ENCODE measurements around the gene NELL2. TPM values are rescaled to one million over a fixed set of nuclear protein-coding genes. Genes with fewer than 3 reads are reported as not detected.
A peak's percentile ranks its signal among the peaks of the same experiment; 100 is the strongest.
"Not testable (repeated sequence)": the region's sequence is repeated elsewhere in the genome, so short reads cannot be mapped to it uniquely, and the experiment has no call there.

NELL2 gene
- polyA plus RNA-seq (ENCODE audit: insufficient read length in 12 of 12) = 10 to 100 TPM in 1 of 12 donors, 1 to 10 TPM in 8, under 1 TPM in 2, not detected in 1; 0.82 to 20.8 (median 1.8) TPM
- long read RNA-seq, donor 1, transcript NELL2-206 (2 exons, 827 nt) = major isoform, 5 of 23 reads
- long read RNA-seq, donor 1, partial matches to known transcripts = 14 of 23 reads
- long read RNA-seq, donor 1, other reads (novel, unspliced or antisense) = 0 of 23 reads
- long read RNA-seq, donor 2 = 0 reads
- long read RNA-seq, donor 3 = 0 reads
- long read RNA-seq, donor 4 = 0 reads
- long read RNA-seq, donor 5 = 0 reads
- long read RNA-seq, donor 6 = 0 reads
- long read RNA-seq, donor 7 = 0 reads
- long read RNA-seq, donor 8 = 0 reads
- long read RNA-seq, donor 9 = 0 reads
- long read RNA-seq, donor 10 = 0 reads
- long read RNA-seq, donor 11 = 0 reads

DNA sequence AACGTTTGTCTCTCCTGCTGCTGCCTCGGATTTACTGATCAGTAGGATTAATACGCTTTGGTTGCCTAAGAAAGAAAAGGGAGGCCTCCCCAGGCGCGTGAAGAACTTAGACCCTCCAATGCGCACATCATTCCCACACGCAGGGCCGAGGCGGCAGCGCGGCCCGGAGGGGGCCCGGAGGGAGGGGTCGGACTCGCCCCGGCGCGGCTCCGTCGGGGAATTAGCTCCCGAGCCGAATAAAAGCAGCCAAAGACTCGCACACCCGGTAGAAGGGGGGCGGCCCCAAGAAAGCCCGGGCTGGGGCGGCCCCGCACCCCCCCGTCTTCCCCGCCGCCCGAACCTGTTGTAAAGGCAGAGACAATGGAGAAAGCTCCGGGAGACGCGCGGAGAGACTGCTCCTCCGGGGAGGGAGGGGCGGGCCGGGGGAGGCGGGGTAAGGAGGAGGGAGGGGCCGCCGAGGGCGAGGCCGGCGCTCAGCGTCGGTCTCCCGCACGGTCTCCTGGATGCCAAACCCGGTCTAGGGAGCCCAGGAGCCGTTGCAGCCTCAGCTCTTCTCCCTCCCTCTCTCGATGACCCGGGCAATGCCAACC is at the start of gene NELL2:
TSS of gene NELL2 (minus strand) at position 362 of the 590 bp plus-strand sequence. CDS start 446 bp downstream, outside the sequence.
- peak; percentile 15 for DNase-seq

DNA sequence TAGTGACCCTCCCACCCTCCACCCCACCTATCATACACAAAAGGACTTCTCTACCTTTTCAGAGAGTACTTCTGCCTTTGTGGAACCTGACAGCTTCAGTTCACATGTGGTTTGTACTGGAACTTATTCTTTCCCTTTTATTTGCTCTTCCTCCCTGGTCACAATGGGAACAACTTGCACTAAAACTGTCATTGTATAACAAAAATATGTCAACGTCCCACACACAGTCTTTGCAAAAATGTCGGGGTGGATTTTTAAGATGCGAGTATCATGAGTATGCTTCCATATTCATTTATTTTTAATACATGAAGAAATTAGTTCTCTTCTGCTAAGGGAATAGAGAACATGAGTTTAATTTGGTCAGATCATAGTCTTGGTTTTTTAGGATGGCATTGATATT is 45.6 kb upstream of the NELL2 start:
- DNase-seq = no peak

DNA sequence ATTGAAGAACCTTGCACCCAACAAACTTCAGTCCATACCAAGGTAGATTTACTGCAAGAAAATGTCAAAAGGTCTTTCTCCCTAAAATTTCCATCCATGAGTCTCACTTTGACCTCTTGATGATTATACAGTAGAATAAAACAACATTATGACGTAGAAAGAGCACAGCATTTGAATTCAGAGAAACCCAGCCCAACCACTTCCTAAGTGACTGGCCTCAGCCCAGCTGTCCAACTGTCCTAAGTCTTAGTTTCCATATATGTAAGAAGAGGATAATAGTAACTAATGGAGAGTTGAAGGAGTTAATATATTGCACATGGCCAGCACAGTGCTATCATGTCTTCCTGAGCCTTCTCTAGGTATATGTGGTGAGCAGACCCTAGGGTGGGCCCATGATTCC is 41.0 kb upstream of the NELL2 start:
- no peak for DNase-seq

DNA sequence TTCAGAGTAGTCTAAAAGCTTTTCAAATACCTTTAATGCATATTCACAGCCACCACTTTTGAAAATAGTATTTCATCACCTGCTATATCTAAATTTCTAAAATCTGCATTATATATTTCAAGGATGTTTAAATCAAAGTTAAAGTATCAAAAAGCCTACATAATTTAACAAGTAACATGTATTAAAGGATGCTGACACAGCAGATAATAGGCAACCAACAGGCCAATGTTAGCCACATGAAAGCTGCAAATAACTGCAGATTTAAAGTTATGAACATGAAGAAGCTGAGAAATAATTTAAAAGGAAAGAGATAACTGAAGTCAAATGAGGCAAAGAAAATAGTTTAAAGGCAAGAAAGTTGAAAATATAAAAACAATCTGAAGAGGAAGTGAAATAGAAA is 39.8 kb upstream of the NELL2 start:
- no peak for DNase-seq

DNA sequence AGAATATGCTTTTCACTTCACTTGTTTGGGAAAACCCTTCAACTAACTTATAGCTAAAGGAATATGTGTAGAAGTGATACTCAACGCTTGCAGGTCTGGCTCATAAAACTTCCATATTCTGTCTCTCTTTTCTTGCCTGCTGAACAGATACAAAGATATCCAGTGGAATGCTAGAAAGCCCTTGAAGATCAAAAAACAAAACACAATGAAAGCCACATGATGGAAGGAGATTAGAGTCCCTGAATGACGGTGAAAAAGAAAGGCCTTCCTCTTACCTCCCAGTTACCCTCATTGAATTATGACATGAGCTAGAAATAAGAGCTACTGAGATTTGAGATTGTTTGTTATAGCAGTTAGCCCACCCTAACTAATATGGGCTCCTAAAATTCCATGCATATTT is 28.2 kb upstream of the NELL2 start:
- DNase-seq = no peak

DNA sequence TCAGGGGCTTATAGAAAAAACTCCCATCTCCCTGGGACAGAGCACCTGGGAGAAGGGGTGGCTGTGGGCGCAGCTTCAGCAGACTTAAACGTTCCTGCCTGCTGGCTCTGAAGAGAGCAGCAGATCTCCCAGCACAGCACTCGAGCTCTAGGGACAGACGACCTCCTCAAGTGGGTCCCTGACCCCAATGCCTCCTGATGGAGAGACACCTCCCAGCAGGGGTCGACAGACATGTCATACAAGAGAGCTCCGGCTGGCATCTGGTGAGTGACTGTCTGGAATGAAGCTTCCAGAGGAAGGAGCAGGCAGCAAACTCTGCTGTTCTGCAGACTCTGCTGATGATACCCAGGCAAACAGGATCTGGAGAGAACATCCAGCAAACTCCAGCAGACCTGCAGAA is 22.0 kb upstream of the NELL2 start:
- not testable (repeated sequence) for DNase-seq

DNA sequence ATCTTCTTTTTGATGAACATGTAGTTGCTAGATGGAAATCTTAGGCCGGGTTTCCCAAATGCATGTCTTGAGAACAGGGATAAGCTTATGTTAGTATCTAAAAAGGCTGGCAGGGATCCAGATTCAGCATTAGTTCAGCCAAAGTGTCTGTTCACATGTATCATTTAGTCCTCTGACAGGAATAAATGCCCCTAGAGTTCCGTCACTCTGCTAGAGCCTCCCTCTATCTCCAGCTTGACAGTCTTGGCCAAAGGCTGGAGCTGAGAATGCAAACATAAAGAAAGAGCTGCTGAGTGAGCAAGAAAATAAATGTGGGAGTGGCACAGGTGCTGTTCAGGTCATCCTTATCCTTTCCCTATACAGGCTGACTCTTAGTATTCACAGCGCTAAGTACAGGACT is 13.8 kb upstream of the NELL2 start:
- DNase-seq = no peak

DNA sequence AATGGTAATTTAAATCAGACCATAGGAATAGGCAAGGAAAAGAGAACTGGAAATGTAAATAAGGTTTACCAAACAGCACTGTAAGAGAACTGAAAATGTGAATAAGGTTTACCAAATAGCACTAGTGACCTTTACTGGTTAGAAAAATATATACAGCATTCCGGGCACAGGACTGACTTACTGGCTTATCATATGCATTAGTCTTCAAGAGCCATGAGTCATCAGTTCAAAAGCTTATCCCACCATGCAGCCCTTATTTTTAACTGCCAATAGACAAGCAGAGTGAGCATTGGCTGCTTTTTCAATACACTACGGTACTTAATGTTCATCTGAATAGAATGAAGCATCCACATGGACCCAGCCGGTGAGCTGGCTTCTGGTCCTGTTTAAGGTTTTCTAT is 13.0 kb upstream of the NELL2 start:
- no peak for DNase-seq

DNA sequence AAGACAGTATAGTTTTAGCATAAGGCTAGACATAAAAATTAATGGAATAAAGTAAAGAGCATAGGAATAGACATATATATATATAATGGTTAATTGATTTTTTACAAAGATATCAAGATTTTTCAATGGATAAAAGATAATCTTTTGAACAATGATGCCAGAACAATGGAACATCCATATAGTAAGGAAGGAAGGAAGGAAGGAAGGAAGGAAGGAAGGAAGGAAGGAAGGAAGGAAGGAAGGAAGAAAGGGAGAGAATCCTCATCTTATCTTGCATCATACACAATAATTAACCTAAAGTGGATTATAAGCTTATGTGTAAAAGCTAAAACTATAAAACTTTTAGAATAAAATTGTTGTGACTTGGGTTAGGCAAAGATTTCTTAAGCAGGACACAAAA is 9.8 kb upstream of the NELL2 start:
- no peak for DNase-seq

DNA sequence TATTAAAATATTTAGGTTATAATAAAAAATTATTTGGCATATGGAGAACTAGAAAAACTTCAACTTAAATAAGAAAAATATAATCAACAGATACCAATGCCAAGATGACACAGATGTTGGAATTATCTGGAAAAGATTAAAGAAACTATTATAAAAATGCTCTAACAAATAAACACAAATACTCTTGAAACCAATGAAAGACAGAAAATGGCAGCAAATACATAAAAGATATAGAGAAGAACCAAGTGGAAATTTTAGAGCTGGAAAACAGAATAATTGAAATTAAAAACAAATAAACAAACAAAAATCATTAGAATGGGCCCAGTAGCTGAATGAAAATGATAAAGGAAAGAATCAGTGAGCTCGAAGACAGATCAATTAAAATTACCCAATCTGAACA is 5.1 kb upstream of the NELL2 start:
- no peak for DNase-seq

DNA sequence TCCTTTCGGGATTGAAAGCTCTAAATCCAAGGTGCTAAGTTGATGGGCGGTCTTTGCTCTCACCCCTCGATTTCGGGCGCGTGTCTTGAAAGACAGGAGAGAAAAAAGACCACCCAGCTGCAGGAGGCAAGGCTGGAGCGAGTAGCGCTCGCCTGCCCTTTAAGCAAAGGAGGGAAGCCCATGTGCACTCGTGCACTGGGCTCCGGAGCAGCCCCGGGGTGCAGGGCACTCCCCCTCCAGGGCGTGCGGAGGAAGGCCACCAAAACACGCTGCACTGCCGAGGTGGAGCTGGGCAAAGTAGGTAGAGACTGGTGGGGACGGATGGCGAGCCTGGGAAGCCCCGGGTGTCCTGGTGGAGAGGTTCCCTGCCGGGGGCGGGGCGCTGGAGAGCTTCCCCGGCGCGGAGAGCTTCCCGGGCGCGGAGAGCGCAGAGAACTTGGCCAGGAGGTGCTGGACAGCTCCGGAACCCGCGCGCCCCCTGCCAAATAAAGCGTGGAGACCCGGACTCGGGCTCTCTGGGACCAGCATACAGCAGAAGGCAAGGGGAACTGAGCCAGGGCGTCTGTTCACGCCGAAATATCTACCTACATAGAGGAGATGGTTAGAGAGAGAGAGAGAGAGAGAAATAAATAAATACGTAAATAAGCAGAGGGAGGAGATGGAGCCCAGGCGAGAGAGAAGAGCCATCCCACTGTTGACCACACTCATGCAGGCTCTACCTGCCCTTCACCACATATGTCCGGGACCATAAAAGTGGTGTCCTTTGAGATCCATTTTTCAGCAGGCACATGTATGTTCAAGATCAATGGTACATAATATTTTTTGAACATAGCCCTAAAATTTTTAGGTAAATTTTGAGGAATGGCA is 662 bp upstream of the NELL2 start:
- peak; percentile 35 for DNase-seq

DNA sequence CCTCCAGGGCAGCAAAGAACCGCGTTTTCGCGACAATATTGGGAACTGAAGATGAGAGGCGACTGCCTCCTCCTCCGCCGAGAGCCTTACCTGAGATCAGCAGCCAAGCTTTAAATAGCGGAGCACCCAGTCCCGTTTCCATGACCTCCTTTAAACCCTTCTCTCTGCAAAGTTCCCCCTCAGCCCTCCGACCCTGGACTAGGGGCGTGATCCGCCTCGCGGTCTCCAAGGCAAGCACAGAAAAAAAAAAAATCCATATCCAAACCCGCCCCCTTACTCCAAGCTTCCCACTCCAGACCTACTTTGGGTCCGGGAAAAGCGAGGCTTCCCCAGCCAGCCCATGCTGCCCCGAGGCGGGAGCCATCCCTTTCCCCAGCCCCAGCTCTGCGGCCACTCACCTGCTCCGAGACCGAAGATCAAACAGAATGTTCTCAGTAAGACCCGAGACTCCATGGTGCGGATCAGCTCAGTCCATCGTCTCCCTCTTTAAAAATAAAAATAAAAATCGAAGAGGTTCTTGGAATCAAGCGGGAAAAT is 630 bp downstream of the NELL2 start:
- DNase-seq = peak; percentile 1

DNA sequence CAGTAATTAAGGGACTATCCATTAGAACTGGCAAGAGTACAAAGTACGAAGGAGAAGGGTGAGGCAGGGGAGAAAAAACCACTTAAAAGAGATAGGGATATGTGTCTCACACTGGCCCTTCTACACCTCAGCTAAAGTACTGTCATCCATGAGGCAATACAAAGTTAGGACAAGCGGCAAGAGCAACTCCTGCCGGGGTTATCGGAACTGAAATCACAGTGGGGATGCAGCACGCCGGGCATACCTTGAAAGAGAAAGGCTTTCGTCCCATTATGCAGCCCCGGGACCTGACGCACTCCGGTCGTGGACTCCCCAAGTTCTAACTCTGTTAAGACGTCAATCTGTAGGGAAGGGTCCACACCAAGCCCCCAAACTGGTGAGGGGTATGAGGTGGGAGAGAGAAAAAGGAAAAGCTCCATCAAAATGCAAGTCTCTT is 1.1 kb downstream of the NELL2 start:
- peak; percentile 1 for DNase-seq

DNA sequence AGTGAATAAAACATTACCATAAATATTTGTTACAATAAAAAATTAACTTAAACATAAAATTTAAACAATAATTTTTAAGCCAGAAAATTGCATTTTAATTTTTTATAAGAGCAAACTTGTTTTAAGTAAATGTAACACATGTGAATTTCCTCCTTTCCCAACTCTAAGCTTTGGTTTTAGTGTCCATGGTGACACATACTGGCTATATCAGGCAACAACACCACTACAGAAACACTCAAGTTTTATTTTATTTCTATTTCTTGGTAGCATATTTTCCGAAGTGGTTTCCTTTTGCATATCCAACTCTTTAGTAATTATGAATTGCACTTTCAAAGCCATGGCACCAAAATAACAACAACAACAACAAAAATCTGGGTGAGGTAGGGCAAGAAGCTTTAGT is 2.2 kb downstream of the NELL2 start:
- peak; percentile 8 for DNase-seq

DNA sequence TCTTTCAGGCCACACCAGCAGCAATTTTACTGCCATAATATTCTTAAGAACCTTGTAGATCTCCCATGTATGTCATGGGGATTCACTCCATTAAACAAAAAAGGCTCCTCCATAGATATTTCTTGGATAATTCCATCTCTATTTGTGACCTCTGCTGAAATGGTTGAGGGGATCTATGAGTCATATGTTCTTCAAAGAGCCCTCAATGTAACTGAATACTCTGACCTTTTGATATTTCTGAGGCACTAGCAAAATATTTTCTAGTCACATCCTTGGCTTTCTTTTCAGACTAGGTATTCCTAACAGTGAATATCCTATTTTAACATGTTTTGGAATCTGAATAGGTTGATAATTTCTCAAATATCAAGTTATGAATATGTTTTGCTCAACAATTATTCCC is 6.6 kb downstream of the NELL2 start:
- no peak for DNase-seq

DNA sequence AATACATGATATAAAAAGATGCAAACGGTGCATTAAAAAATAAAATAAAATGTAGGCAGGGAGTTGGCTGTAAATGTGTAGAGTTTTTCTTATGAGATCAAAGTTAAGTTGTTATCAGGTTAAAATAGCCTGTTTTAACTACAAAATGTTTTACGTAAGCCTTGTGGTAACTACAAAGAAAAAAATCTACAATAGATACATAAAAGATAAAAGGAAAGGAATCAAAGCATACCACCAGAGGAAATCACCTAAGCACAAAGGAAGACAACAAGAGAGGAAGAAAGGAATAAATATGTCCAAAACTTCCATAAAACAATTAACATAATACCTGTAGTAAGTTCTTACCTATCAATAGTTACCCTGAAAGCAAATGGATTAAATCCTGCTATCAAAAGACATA is 12.2 kb downstream of the NELL2 start:
- no peak for DNase-seq

DNA sequence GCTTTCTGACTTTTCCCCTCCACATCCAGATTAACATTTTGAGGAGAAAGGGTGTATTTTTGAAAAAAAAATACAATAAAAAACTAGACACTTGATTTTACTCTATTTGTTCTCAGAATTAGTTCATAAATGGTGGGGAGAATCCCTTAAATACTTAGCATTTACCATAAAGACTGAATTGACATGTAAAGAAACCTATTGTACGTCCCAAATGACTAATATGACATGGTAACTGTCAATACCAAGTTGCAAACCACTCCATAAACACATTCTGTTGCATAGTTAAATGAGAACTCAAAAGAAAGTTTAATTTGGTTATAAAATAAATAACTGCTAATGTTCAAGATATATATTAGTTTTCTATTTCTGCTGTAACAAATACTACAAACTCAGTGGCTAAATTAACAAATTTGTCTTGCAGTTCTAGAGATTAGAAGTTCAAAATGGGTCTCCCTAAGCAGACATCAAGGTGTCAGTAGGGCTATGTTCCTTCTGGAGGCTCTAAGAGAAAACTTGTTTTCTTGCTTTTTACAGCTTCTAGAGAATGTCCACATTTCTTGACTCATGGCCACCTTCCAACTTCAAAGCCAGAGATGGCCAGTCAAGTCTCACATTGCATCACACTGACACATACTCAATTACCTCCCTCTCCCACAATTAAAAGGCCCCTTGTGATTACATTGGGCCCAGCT is 16.0 kb downstream of the NELL2 start:
- DNase-seq = no peak

DNA sequence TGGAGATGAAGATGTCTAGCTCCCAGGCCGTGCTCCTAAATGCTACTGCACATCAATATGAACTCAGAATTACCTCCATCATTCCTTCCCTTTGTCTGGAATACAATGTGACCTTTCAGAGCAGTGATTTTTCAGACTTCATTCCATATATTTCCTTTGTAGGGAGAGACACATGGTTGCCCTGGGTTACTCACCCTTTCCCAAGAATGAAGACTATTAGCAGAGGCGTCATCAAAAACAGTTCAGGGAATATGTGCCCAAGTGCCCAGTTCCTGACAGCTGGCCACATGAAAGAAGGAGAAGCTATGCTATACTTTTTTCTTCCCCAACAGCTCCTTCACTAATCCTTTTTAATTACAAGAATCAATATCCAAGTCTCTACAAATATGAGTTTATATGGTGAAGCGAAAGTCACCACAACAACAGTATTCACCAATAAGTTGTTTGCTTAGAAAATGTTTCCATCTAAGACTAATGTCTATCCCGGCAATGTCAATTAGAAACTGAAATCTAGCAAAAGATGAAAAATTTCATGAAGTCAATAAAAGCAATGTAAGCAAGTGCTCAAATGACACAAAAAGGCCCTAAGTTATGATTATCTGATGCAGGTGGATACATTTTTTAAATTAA is 17.8 kb downstream of the NELL2 start:
- DNase-seq = no peak

DNA sequence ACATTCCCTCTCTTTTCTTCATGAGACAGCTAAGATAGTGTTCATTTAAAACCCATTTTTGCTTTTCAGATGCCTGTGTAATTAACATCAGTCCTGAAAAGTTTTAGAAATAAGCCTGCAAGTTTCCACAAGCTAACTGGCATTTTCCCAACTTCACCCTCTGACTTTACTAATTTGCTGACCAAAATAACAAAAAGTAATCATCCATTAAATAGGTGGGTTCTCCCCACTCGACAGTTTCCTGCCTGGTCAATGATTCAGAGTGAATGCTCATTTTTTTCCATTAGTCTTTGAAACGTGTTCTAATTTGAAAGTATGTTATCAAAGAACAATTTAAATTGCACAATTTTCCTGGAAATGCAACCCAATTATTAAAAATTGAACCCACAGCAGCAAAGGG is 23.6 kb downstream of the NELL2 start:
- no peak for DNase-seq

DNA sequence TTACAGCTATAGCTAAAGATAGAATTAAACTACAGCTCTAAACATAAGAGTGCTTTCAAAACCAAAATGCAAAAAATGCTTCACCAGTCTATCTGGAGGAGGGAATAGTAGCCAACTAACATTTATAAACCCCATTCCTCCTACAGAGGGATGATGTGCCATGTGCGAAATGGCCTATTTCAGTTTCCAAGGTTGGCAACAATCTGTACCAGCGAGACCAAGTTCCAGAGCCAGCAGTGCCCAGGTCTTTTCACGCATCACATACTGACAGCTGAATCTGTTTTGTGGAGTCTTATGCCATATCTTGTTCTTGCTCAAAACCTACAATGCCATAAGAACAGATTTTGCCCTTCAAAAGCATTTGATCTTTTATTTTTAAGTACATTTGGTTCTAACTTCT is 24.5 kb downstream of the NELL2 start:
- DNase-seq = no peak

DNA sequence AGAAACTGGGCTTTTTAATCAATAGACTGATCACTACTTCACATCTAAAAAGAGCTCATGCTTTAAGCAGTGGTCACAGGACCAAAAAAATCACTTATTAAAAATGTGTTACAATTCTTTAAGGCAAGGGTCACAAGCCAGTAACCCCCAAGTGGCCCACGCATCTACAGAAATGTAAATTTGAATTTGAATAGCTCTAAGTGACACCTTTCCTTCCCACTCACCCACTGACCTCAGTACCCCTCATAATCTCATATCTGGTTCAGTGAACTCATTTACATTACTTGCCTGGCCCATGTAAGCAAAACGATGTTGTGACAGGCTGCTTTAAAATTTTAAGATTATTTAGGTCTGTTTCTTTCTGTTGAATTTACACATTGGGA is 27.4 kb downstream of the NELL2 start:
- no peak for DNase-seq

All from muscle of arm (tissue), 14 donors.